OCI-LY7 (cell line): ENCODE measurements around the gene PIPOX. TPM values are rescaled to one million over a fixed set of nuclear protein-coding genes. Genes with fewer than 3 reads are reported as not detected.

Experiments
- BruUV-seq: library from RNA; stranded (reverse); fragments of 400-500 nt; replicated peaks from 2 replicates; lab custom pipeline; 2021; lab: Mats Ljungman, UMichigan
- CTCF ChIA-PET: fragments of 300-600 bp; sonication (Branson Sonifier 250); formaldehyde crosslinking; loops from one replicate; lab custom pipeline; 2022; ENCODE audit warnings: antibody characterized with exemption; ENCODE audit not compliant: unreplicated experiment; lab: Charles Lee
- POLR2A ChIA-PET: fragments of 300-600 bp; sonication (Branson Sonifier 250); formaldehyde crosslinking; loops from one replicate; lab custom pipeline; 2022; ENCODE audit warnings: antibody characterized with exemption; lab: Charles Lee
- DNase-seq: peaks from one replicate; pipeline ENCODE4 v3.0.0-alpha.2; 2015; ENCODE audit warnings: low spot score
- H2AFZ ChIP-seq: fragments of 200-600 bp; sonication (generic), shearing (Covaris generic); 2 replicates; pipeline ENCODE4 v1.6.1; 2014; ENCODE audit warnings: mild to moderate bottlenecking, antibody characterized with exemption, low read length, moderate library complexity
- H3K27ac ChIP-seq: fragments of 200-600 bp; sonication (generic); 2 replicates; pipeline ENCODE4 v1.5.1; 2014; ENCODE audit warnings: mixed run types, low read depth, mild to moderate bottlenecking, moderate library complexity, low read length, inconsistent platforms; ENCODE audit not compliant: poor library complexity, severe bottlenecking
- H3K36me3 ChIP-seq: fragments of 200-600 bp; sonication (generic); 2 replicates; pipeline ENCODE4 v1.6.1; 2014; ENCODE audit warnings: mild to moderate bottlenecking, antibody characterized with exemption, low read length, moderate library complexity, mixed read lengths; ENCODE audit not compliant: insufficient read depth
- H3K4me1 ChIP-seq: fragments of 200-600 bp; sonication (generic); 2 replicates; pipeline ENCODE4 v1.5.1; 2014; ENCODE audit warnings: mild to moderate bottlenecking, low read length; ENCODE audit not compliant: insufficient read depth, poor library complexity, severe bottlenecking
- H3K4me2 ChIP-seq: fragments of 200-600 bp; sonication (generic); 2 replicates; pipeline ENCODE4 v1.6.1; 2014; ENCODE audit warnings: mild to moderate bottlenecking, low read length
- H3K4me3 ChIP-seq: fragments of 200-600 bp; sonication (generic); 2 replicates; pipeline ENCODE4 v1.5.1; 2014; ENCODE audit warnings: mild to moderate bottlenecking, low read depth, low read length; ENCODE audit not compliant: poor library complexity, severe bottlenecking
- H3K79me2 ChIP-seq: fragments of 200-600 bp; sonication (generic); 2 replicates; pipeline ENCODE4 v1.6.1; 2016; ENCODE audit warnings: low read depth, mild to moderate bottlenecking, low read length, moderate library complexity, mixed read lengths; ENCODE audit not compliant: insufficient read depth
- H3K9me2 ChIP-seq: fragments of 200-600 bp; sonication (generic); 2 replicates; pipeline ENCODE4 v1.6.1; 2016; ENCODE audit warnings: mild to moderate bottlenecking, low read length, mixed read lengths; ENCODE audit not compliant: insufficient read depth
- H3K9me3 ChIP-seq: fragments of 200-600 bp; sonication (generic); 2 replicates; pipeline ENCODE4 v1.6.1; 2014; ENCODE audit warnings: mild to moderate bottlenecking, mixed run types, low read length, mixed read lengths
- H4K20me1 ChIP-seq: fragments of 200-600 bp; sonication (generic); 2 replicates; pipeline ENCODE4 v1.6.1; 2014; ENCODE audit warnings: mild to moderate bottlenecking, antibody characterized with exemption, low read length, moderate library complexity, mixed read lengths; ENCODE audit not compliant: insufficient read depth
- EZH2phosphoT487 ChIP-seq: fragments of 200-600 bp; sonication (generic); IDR thresholded peaks from 2 replicates; pipeline ENCODE4 v1.6.1; 2018; ENCODE audit warnings: low read depth, borderline replicate concordance, mild to moderate bottlenecking, mixed run types, antibody characterized with exemption, low read length, moderate library complexity, mixed read lengths
- intact Hi-C: fragments of 100-400 bp; cut with micrococcal nuclease; formaldehyde crosslinking; loops from one replicate; pipeline ENCODE4 v1.10.0; 2022; ENCODE audit not compliant: unreplicated experiment
- total RNA-seq, 2 experiments: library from RNA; depleted of rRNA in 1 of 2; stranded (reverse); fragments of >200 nt in 1 of 2; shearing (Covaris generic) in 1 of 2; gene quantifications; 2 replicates each; pipeline ENCODE4 v1.2.3, GENCODE V29; 2014 to 2022
- TF ChIP-seq, protein P1 (sequence below): fragments of 200-600 bp; sonication (generic); conservative IDR thresholded peaks from 2 replicates; pipeline ENCODE4 v1.5.1; 2014; ENCODE audit warnings: mild to moderate bottlenecking, antibody characterized with exemption, low read length, moderate library complexity, mixed read lengths

Gene PIPOX
- total RNA-seq, 2 experiments from 2014 or later: 3.8 to 4.1 TPM

DNA sequence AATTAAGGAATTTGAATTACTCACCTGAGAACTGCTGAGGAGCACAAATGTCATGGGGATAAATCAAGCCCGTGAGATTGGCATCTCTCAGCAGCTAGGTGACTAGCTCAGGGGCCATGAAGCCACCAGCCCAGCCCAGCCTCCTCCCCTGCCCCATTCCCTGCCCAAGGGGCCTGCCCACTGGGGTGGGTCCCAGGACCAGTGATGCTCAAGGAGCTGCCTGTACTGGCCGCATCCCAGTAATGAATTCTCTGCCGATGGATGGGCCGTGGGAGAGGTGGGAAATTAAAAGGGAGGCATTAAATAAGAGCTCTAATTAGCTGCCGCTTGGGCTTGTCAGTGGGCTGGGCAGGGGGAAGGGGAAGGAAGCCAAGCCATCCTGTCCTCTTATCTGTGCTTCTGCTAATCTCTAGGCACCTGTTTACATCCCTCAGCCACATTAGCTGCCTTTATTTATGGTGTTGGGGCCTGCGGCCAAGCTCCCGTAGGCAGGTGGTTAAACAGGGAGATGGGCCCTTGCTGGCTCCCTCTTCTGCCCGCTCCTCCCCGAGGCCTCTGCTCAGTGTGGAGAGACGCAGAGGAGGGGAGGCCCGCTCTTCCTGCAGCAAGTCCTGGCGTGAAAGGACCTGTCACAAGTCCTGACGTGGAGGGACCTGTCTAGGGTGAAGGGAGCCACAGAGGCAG, 48.8 kb downstream of the PIPOX start:
- H3K9me2 ChIP-seq: no peaks in the 10 kb centered on the region
- H3K36me3 ChIP-seq: peaks cover 91% of the 10 kb centered on the region
- no peaks in the 10 kb centered on the region for H4K20me1 ChIP-seq
- H3K4me3 ChIP-seq: no peak overlapping the region
- no TSS peak for BruUV-seq
- DNase-seq: no peak
- H2AFZ ChIP-seq: no peak overlapping the region
- TF ChIP-seq, protein P1, sequence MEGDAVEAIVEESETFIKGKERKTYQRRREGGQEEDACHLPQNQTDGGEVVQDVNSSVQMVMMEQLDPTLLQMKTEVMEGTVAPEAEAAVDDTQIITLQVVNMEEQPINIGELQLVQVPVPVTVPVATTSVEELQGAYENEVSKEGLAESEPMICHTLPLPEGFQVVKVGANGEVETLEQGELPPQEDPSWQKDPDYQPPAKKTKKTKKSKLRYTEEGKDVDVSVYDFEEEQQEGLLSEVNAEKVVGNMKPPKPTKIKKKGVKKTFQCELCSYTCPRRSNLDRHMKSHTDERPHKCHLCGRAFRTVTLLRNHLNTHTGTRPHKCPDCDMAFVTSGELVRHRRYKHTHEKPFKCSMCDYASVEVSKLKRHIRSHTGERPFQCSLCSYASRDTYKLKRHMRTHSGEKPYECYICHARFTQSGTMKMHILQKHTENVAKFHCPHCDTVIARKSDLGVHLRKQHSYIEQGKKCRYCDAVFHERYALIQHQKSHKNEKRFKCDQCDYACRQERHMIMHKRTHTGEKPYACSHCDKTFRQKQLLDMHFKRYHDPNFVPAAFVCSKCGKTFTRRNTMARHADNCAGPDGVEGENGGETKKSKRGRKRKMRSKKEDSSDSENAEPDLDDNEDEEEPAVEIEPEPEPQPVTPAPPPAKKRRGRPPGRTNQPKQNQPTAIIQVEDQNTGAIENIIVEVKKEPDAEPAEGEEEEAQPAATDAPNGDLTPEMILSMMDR: no peak
- no peak for TF ChIP-seq EZH2phosphoT487
- H3K4me2 ChIP-seq: no peak overlapping the region
- intact Hi-C loops: no loop called here
- H3K27ac ChIP-seq: no peak overlapping the region
- ChIA-PET CTCF (interaction anchor here (0.6 kb wide), 1 partner anchor 134 kb away, joined by 3 read pairs; no protein-coding TSS in a partner anchor), POLR2A (interaction anchor here (1.4 kb wide), 1 partner anchor 13 kb away, joined by 3 read pairs; no protein-coding TSS in a partner anchor)
- no peaks in the 10 kb centered on the region for H3K79me2 ChIP-seq
- no peaks in the 10 kb centered on the region for H3K4me1 ChIP-seq
- no peaks in the 10 kb centered on the region for H3K9me3 ChIP-seq

DNA sequence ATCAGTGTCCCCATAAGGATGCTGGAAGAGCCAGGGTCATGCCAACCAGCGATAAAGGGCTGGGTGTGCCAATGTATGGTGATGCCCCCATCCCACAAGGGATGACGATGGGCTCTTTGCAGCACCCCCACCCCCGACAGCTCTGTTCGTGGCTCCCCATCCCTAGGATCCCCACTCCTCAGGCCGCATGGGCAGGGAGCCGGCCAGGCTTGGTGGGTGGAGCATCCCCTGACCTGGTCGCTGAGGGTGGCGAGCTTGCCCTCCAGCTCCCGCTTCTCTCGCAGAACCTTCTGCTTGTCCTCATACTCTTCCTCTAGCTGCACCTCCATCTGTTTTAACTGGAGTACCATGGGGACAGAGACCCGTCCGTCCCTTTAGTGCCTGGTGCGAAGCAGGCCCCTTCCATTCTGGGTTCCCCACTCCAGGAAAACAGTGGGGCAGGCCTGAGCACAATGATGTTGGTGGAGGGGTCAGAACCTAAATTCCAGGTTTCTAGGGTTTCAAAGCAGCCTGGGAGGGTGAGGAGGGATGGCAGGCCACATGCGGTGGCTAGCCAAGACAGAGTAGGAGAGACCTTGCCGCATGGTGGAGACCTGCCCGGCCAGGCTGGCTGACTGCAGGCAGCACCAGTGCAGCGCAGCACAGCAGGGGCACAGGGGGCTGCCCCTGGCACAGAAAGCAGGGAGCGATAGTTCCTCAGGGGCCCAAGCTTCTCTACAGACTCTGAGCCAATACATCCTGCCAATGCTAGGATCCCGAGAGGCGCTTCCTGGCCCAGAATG, 50.3 kb downstream of the PIPOX start:
- Histone ChIP-seq H2AFZ (no peak overlapping the region), H3K4me1 (no peaks in the 10 kb centered on the region), H3K27ac (no peak overlapping the region), H4K20me1 (no peaks in the 10 kb centered on the region), H3K36me3 (peaks cover 95% of the 10 kb centered on the region), H3K4me3 (no peak overlapping the region), H3K9me2 (no peaks in the 10 kb centered on the region), H3K9me3 (no peaks in the 10 kb centered on the region), H3K79me2 (no peaks in the 10 kb centered on the region), H3K4me2 (no peak overlapping the region)
- no peak for TF ChIP-seq EZH2phosphoT487
- TF ChIP-seq, protein P1: no peak
- no TSS peak for BruUV-seq
- intact Hi-C loops: no loop called here
- ChIA-PET CTCF (no interaction called here), POLR2A (no interaction called here)
- DNase-seq: no peak
